SU-DHL-6 (cell line): ENCODE results near the gene AQP5.

Experiments used
- CTCF ChIP-seq: fragments of 200-600 bp; sonication (generic); IDR thresholded peaks from one replicate; pipeline ENCODE4 v1.5.1; 2017; ENCODE audit warnings: antibody characterized with exemption, mild to moderate bottlenecking, low read length, moderate library complexity; ENCODE audit not compliant: insufficient read depth, poor library complexity, severe bottlenecking
- EZH2phosphoT487 ChIP-seq: fragments of 200-600 bp; sonication (generic), shearing (Covaris generic); conservative IDR thresholded peaks from 2 replicates; pipeline ENCODE4 v1.6.1; 2018; ENCODE audit warnings: mild to moderate bottlenecking, antibody characterized with exemption, low read length, moderate library complexity, mixed read lengths

- TF ChIP-seq CTCF: no peak
- no peak for TF ChIP-seq EZH2phosphoT487
These were observed 4.8 kb upstream of the AQP5 start for GRCh38 chr12:49956663-49957569.
